Activated T-helper 1 cell treated with Interleukin-2 at 50 U/mL for 16 hours (primary cell): ENCODE results near the gene UBE2M.
"Not testable (repeated sequence)": the region's sequence is repeated elsewhere in the genome, so short reads cannot be mapped to it uniquely, and the experiment has no call there.

Experiments
- DNase-seq: peaks from one replicate; pipeline ENCODE4 v3.0.0-alpha.2; 2020; ENCODE audit warnings: low read depth

Gene UBE2M

DNA sequence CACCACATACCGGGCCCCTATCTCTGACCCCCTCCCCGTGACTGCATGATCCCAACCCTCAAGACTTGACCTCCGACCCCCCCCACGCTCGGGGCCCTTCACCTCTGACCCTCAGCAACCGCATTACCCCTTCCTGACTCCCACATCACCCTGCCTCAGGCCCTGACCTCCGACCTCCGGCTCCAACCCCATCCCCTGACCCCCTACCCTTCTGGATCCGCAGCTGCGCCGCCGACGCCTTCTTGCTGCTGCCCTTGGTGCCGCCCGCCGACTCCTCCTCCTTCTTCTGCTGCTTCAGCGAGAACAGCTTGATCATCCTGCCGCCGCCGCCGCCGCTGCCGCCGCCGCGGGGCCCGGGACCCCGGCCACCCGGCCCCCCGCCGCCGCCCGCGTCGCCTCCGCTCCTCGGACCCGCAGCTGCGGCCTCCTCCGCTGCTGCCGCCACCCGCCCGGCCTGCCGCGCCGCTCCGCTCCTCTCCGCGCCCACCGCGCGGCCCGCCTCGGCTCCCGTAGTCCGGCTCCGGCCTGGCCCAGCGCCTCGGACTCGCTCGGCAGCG, at the start of gene UBE2M:
Gene UBE2M, minus strand, starts transcription at position 546 of the 557 bp plus-strand sequence. Its CDS starts 230 bp downstream, at position 316.
- DNase-seq, result no peak

DNA sequence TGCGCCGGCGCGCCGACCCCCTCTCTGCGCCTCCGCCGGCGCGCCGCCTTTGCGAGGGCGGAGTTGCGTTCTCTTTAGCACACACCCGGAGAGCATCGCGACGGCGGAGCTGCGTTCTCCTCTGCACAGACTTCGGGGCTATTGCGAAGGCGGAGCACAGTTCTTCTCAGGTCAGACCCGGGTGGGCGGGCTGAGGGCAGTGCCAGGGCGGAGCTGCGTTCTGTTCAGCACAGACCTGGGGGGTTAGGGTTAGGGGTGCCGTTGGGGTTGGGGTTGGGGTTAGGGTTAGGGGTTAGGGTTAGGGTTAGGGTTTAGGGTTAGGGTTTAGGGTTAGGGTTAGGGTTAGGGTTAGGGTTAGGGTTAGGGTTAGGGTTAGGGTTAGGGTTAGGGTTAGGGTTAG, 48.8 kb upstream of the UBE2M start:
- DNase-seq, result not testable (repeated sequence)

DNA sequence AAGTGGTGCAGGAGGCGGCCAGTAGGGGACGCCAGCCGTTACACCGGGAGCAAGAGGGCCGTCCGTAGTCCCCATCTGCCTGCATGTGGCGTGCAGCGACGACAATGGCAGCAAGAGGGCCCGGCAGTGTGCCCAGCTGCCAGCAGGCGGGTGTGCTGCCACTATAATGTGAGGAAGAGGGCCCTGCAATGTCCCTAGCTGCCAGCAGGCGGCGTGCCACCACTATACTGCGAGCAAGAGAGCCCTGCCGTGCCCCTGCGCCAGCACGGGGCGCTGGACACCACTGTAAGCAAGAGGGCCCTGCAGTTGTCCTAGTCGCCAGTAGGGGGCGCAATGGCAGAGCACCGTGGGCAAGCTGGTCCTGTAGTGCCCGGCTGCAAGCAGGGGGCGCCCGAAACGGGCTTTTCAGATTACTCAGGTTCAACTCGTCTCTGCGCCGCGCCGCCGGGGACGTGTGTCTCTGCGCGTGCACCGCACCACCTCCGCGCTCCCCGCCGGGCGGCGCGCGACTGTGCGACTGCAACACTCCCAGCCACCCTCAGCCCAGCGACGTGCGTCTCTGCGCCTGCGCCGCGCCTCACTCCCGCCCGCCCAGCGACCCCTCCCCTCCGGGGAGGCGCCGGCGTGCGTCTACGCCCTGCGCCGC, 48.0 kb upstream of the UBE2M start:
- not testable (repeated sequence) for DNase-seq

DNA sequence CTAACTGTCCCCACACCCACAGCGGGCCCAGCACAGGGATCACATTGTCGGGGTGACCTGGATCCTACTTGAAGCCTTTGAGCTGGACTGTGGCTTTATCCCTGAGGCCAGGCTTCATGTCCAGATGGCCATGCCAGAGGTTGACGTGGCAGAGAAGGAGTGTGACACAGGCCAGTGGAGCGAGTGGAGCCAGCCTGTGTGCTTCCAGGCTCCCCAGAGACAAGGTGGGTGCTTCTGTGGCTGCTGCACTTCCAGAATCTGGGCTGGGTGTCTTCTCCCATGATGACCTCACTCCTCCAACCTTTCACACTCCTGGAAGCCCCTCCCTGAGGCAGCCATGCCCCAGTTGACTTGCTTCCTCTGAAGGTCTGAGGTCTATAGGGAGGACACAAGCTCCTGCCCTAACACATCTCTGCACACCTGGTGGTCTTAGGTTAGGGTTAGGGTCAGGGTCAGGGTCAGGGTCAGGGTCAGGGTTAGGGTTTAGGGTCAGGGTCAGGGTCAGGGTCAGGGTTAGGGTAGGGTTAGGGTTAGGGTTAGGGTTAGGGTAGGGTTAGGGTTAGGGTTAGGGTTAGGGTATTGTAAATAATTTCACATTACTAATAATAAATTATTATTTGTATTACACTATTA, 27.8 kb upstream of the UBE2M start:
- DNase-seq, result no peak

GRCh38 chr19:58585442-58586132, 27.2 kb upstream of the UBE2M start:
- no peak for DNase-seq

GRCh38 chr19:58584498-58585441, 26.4 kb upstream of the UBE2M start:
- no peak for DNase-seq

- DNase-seq, result no peak
These were observed 24.6 kb upstream of the UBE2M start for GRCh38 chr19:58582985-58583384.

DNA sequence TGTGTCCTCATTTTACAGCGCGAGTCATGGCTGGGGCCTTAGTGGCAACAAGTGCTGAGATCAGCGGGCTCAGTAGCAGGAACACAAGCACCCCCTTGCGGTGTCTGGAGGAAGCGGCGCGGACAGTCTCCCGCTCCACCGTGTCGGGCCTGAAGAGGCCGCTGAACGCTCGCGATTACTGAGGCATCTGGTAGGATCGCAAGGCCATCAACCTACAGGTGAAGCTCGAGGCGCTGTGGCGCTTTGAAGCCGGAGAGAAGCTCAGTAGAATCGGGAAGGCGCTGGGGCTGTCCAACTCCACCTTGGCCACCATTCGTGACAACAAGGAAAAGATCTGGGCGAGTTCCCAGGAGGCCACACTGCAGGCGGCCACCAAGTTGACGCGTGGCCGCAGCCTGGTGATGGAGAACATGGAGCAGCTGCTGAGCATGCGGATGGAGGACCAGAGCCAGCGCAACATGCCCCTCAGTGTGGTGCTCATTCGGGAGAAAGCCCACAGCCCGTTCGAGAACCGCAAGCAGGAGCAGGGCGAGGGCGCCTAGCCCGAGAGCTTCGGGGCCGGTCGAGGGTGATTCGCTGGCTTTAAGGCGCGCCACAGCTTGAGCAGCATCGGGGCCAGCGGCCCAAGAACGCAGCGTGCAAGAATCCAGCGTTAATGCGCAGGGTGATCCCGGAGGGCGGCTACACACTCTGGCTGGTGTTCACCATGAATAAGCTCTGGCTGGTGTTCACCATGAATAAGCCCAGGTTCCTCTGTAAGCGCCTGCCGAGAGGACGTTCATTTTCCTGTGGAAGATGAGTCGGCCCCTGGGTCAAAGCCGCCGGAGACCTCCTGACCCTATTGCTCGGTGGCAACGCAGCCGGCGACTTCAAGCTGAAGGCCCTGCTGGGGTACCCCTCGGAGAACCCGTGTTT, 23.1 kb upstream of the UBE2M start:
- DNase-seq, result peak; percentile 81

DNA sequence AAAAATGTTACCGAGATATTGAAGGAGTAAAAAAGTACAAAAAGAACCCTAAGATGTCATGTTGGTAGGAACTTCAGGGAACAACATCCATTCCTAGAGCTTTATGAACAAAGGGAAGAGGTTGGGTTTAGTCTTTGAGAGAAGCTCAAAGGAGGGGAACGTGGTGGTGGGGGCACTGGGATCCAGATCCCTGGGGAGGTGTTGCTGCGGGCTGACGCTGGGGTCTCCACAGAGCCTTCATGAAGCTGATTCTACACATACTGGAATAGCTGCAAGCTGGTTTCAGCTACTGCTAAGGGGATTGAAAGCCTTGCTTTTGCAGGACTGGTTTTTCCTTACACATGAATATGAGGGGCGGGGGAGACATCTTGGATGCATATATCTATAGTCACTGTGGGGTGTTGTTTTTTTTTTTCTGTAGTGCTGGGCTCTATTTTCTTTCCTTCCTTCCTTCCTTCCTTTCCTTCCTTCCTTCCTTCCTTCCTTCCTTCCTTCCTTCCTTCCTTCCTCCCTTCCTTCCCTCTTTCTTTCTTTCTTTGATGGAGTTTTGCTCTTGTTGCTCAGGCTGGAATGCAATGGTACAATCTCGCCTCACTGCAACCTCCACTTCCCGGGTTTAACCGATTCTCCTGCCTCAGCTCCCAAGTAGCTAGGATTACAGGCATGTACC, 21.2 kb upstream of the UBE2M start:
- no peak for DNase-seq

DNA sequence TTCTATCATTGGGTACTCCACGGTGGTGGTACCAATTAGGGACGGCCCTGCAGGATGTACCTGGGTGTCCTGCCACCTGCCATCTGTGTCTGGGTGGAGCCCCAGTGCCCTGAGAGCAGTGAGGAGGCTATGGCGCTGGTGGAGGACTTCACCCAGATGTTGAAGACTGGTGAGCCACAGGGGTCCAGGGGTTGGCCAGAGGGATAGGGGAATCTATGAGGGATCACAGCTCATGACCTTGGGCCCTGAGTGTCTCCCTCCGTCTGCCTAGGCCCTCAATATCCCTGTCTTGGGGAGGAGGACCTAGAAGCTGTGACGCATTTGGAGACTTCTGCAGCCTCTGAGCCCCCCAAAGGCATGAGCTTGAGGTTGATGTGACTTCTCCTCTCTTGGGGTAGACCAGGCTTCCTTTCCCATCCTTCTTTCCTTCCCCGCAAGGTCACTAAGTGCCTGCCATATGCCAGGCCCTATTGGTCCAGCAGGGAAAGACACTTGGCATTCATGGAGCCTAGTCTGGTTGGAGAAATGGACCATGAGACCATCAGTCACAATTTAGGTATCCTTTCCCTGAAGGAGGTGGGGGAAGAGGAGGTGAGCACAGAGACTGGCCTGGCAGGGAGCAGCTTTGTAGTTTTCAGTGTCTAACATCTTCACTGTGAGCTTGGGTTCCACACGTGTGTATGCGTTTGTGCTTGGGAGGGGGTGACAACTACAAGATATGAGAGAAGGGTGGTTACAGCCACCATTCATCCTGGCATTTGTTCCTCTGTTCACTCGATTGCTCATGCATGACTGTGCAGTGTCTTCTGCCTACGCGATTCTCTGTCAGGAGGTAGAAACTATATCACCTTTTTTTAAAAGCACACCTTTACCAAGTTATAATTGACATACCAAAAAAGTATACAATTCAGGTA, 19.9 kb upstream of the UBE2M start:
- DNase-seq, result no peak

DNA sequence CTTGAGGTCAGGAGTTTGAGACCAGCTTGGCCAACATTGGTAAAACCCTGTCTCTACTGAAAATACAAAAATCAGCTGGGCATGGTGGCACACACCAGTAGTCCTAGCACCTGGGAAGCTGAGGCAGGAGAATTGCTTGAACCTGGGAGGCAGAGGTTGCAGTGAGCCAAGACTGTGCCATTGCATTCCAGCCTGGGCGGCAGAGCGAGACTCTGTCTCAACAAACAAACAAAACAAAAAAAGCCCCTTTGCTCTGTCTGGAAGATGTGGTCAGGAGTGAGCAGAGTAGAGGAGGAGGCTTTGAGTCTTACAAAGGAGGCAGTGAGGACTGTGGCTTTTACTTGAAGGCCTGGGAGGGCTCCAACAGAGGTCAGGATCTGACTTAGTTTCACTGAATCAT, 19.2 kb upstream of the UBE2M start:
- not testable (repeated sequence) for DNase-seq

GRCh38 chr19:58575183-58576041, 17.0 kb upstream of the UBE2M start:
- DNase-seq, result peak; percentile 61

DNA sequence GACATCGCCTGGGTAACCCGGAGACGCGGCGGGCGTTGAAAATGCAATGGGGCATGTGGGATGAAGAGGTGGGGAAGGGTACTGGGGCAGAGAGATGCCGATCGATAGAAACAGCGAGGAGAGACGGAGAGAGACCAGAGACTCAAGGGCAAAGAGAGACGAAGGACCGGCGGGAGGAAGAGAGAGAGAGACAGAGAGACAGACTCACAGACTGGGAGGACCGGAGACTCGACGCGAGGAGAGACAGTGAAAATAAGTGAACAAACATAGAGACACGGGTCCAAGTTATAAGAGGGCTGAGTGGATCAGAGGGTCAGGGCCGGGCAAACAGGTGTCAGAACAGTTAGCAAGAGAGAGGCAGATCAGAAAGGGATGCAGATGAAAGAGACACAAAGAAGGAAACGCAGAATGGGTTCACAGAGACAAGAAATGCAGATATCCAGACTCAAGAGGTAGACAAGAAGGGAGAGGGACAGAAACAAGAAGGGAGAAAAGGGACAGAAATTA, 15.3 kb upstream of the UBE2M start:
- no peak for DNase-seq

DNA sequence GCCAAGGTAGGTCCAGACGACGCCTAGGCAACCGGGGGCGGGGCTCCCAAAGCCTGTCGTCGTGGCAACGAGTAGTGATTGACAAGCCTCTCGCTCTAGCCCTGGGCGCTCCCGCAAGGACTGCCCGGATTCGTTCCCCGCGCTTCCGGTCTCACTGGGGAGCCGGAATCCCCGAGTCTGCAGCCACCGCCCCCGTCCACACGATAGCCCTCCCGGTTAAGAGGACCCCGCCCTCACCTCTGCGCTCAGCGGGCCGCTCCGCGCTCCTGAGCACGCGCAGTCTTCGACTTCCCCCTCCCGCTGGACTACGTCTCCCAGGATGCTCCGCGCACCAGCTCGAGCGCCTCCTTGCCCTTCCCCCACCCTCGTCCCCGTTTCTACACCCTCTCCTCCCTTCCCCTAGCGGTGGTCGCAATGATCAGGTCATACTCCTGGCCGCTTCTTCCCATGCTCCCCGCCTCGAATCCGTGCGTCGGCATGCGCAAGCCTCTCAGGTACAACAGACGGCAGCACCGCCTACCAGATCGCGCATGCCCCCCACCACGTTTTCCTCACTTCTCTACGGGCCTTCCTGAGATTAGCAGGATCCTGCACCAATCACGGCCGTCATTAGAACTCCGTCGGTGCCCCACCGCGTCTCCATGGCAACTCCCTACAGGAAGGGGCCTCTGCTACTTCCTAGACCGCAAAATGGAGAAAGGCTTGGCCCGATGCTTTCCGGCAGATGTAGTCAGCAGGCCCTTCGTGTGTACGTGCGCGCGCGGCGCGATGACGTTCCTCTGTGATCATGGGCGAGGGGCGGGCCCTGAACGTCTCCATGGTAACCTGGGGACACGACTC, 14.6 kb upstream of the UBE2M start, which contains the start of gene MZF1:
Gene MZF1, minus strand, starts transcription at position 518 of the 840 bp plus-strand sequence. CDS start 1,946 bp downstream, outside the sequence.
- DNase-seq, result peak; percentile 99

GRCh38 chr19:58572026-58572817, 13.8 kb upstream of the UBE2M start:
- no peak for DNase-seq

- DNase-seq, result no peak
These were observed 13.2 kb upstream of the UBE2M start for GRCh38 chr19:58571575-58571947.
